Measurements from ENCODE around the gene HDAC4. TPM values are rescaled to one million over a fixed set of nuclear protein-coding genes. Genes with fewer than 3 reads are reported as not detected.

Gene HDAC4
- polyA plus RNA-seq, 1 donor (not counting 4 experiments of a cell fraction or from before 2014, with no cell fraction given): 2.9 TPM

- H3K4me3 ChIP-seq (ENCODE audit: control insufficient read depth in 2 of 3, extremely low read depth in 1 of 3, insufficient read depth in 2 of 3, low read depth in 1 of 3, low read length in 3 of 3): no peak overlapping the region
- H3K79me2 ChIP-seq (ENCODE audit: control insufficient read depth, insufficient read depth, low read length): no peaks in the 10 kb centered on the region
- no peak overlapping the region for H3K27ac ChIP-seq (ENCODE audit: control insufficient read depth, insufficient read depth, low read length)
- peaks cover 3% of the 10 kb centered on the region for H4K20me1 ChIP-seq (ENCODE audit: control insufficient read depth, extremely low read depth, insufficient read depth, low read length)
- TF ChIP-seq EZH2 (IDR thresholded peaks at IDR 0.05; ENCODE audit: low read length) (no peak), CTCF (optimal IDR thresholded peaks at IDR 0.05 in 1 of 3, IDR thresholded peaks at IDR 0.05 in 1 of 3, conservative IDR thresholded peaks at IDR 0.05 in 1 of 3; ENCODE audit: extremely low read depth in 1 of 3, insufficient read depth in 2 of 3, low read length in 3 of 3) (no peak)
- no peak overlapping the region for H3K4me2 ChIP-seq (ENCODE audit: control insufficient read depth, extremely low read depth, insufficient read depth, low read depth, low read length)
- dilution Hi-C loops (cut with MboI; ENCODE audit: extremely low pct_ligation_motif_present, low sequenced_read_pairs): no loop called here
- no peak overlapping the region for H2AFZ ChIP-seq (ENCODE audit: control insufficient read depth, low read length)
- no peaks in the 10 kb centered on the region for H3K4me1 ChIP-seq (ENCODE audit: control insufficient read depth, extremely low read depth, insufficient read depth, low read length)
- no peak overlapping the region for H3K9ac ChIP-seq (ENCODE audit: control insufficient read depth, extremely low read depth, insufficient read depth, low read length)
- H3K9me1 ChIP-seq (ENCODE audit: control insufficient read depth, extremely low read depth, insufficient read depth, low read length): no peaks in the 10 kb centered on the region
- no peak for DNase-seq (ENCODE audit: low read depth, low spot score)
- no peaks in the 10 kb centered on the region for H3K27me3 ChIP-seq (ENCODE audit: control insufficient read depth, extremely low read depth, insufficient read depth, low read length)
- peaks cover 0 to 4% of the 10 kb centered on the region in 2 experiments for H3K36me3 ChIP-seq (ENCODE audit: control insufficient read depth in 2 of 2, extremely low read depth in 1 of 2, insufficient read depth in 2 of 2, low read length in 2 of 2)
- FAIRE-seq: no peak
- no peaks in the 10 kb centered on the region for H3K9me3 ChIP-seq (ENCODE audit: control insufficient read depth, low read depth, low read length)
These were observed 18.4 kb downstream of the HDAC4 start for GRCh38 chr2:239382384-239382880.

GRCh38 chr2:239381709-239382134 is 19.1 kb downstream of the HDAC4 start:
- no peaks in the 10 kb centered on the region for H3K9me1 ChIP-seq (ENCODE audit: control insufficient read depth, extremely low read depth, insufficient read depth, low read length)
- H3K9me3 ChIP-seq (ENCODE audit: control insufficient read depth, low read depth, low read length): no peaks in the 10 kb centered on the region
- FAIRE-seq (no peak), DNase-seq (ENCODE audit: low read depth, low spot score) (no peak)
- dilution Hi-C loops (cut with MboI; ENCODE audit: extremely low pct_ligation_motif_present, low sequenced_read_pairs): no loop called here
- H4K20me1 ChIP-seq (ENCODE audit: control insufficient read depth, extremely low read depth, insufficient read depth, low read length): peaks cover 3% of the 10 kb centered on the region
- H3K27me3 ChIP-seq (ENCODE audit: control insufficient read depth, extremely low read depth, insufficient read depth, low read length): no peaks in the 10 kb centered on the region
- H3K79me2 ChIP-seq (ENCODE audit: control insufficient read depth, insufficient read depth, low read length): no peaks in the 10 kb centered on the region
- H3K9ac ChIP-seq (ENCODE audit: control insufficient read depth, extremely low read depth, insufficient read depth, low read length): no peak overlapping the region
- H3K4me3 ChIP-seq (ENCODE audit: control insufficient read depth in 2 of 3, extremely low read depth in 1 of 3, insufficient read depth in 2 of 3, low read depth in 1 of 3, low read length in 3 of 3): no peak overlapping the region
- TF ChIP-seq EZH2 (IDR thresholded peaks at IDR 0.05; ENCODE audit: low read length): no peak
- no peak for TF ChIP-seq CTCF (optimal IDR thresholded peaks at IDR 0.05 in 1 of 3, IDR thresholded peaks at IDR 0.05 in 1 of 3, conservative IDR thresholded peaks at IDR 0.05 in 1 of 3; ENCODE audit: extremely low read depth in 1 of 3, insufficient read depth in 2 of 3, low read length in 3 of 3)
- no peaks in the 10 kb centered on the region for H3K4me1 ChIP-seq (ENCODE audit: control insufficient read depth, extremely low read depth, insufficient read depth, low read length)
- H3K4me2 ChIP-seq (ENCODE audit: control insufficient read depth, extremely low read depth, insufficient read depth, low read depth, low read length): no peak overlapping the region
- peaks cover 0 to 2% of the 10 kb centered on the region in 2 experiments for H3K36me3 ChIP-seq (ENCODE audit: control insufficient read depth in 2 of 2, extremely low read depth in 1 of 2, insufficient read depth in 2 of 2, low read length in 2 of 2)
- no peak overlapping the region for H3K27ac ChIP-seq (ENCODE audit: control insufficient read depth, insufficient read depth, low read length)
- H2AFZ ChIP-seq (ENCODE audit: control insufficient read depth, low read length): no peak overlapping the region
